B cell (primary cell): ENCODE data around the gene ZBTB16. TPM values are rescaled to one million over a fixed set of nuclear protein-coding genes. Genes with fewer than 3 reads are reported as not detected.

Experiments used
- ATAC-seq: fragments of 200-7000 bp; cut with Tn5 transposase; one replicate; pipeline ENCODE4 v1.10.0; 2021; ENCODE audit warnings: low read depth, mild to moderate bottlenecking, moderate number of reproducible peaks, moderate library complexity
- CTCF ChIA-PET: fragments of 350-600 bp; sonication (Branson Sonifier 250); formaldehyde crosslinking; loops from one replicate; lab custom pipeline; 2021; ENCODE audit warnings: antibody characterized with exemption, inconsistent platforms; lab: Charles Lee
- POLR2A ChIA-PET: fragments of 350-600 bp; sonication (Branson Sonifier 250); formaldehyde crosslinking; loops from one replicate; lab custom pipeline; 2021; ENCODE audit warnings: antibody characterized with exemption; lab: Charles Lee
- DNase-seq: peaks from one replicate; pipeline ENCODE4 v3.0.0; 2013
- H2AFZ ChIP-seq: 2 replicates; pipeline ENCODE4 v1.6.1; 2012; ENCODE audit warnings: mild to moderate bottlenecking, low read depth, low read length; ENCODE audit not compliant: insufficient read depth, poor library complexity, severe bottlenecking
- H3K27ac ChIP-seq, 2 donors: 1 replicate in 1 of 2; 2 replicates in 1 of 2; pipeline ENCODE4 v1.5.1; 2012 to 2013; ENCODE audit warnings: low read length in 2 of 2, mild to moderate bottlenecking in 2 of 2, moderate library complexity in 1 of 2
- H3K27me3 ChIP-seq, 4 experiments: fragments of 200-600 bp in 1 of 4; sonication (generic) in 1 of 4; replicated peaks in 1 of 4; 1 replicate in 2 of 4; 2 replicates in 2 of 4; pipeline versions ENCODE4 v1.6.1 to v1.7.0; 2013 to 2016; ENCODE audit warnings: low read length in 3 of 4, mild to moderate bottlenecking in 2 of 4, mixed read lengths in 1 of 4, moderate library complexity in 1 of 4; ENCODE audit not compliant: insufficient read depth in 4 of 4, control insufficient read depth in 3 of 4; ENCODE audit errors: control extremely low read depth in 1 of 4
- H3K36me3 ChIP-seq, 2 experiments: replicated peaks in 1 of 2; 1 replicate in 1 of 2; 2 replicates in 1 of 2; pipeline versions ENCODE4 v1.6.1 to v1.7.1; 2013; ENCODE audit warnings: low read length in 1 of 2; ENCODE audit not compliant: insufficient read depth in 2 of 2, control insufficient read depth in 1 of 2; ENCODE audit errors: control extremely low read depth in 1 of 2, extremely low read depth in 1 of 2
- H3K4me1 ChIP-seq, 2 donors: fragments of 200-600 bp in 1 of 2; sonication (generic) in 1 of 2; 1 replicate in 1 of 2; 2 replicates in 1 of 2; pipeline versions ENCODE4 v1.5.1 to v1.6.1; 2013 to 2017; ENCODE audit warnings: low read length in 2 of 2; ENCODE audit not compliant: control insufficient read depth in 2 of 2, insufficient read depth in 2 of 2
- H3K4me2 ChIP-seq: replicated peaks from 2 replicates; pipeline ENCODE3; 2012; ENCODE audit warnings: mild to moderate bottlenecking, low read depth, low read length; ENCODE audit not compliant: poor library complexity, severe bottlenecking
- H3K4me3 ChIP-seq, 5 experiments: fragments of 200-600 bp in 1 of 5; sonication (generic) in 1 of 5; 1 replicate in 3 of 5; 2 replicates in 2 of 5; pipeline versions ENCODE4 v1.5.1 to v1.7.0; 2011 to 2016; ENCODE audit warnings: low read length in 4 of 5, mild to moderate bottlenecking in 4 of 5, low read depth in 2 of 5, control low read depth in 1 of 5, moderate library complexity in 1 of 5; ENCODE audit not compliant: insufficient read depth in 1 of 5; ENCODE audit errors: control extremely low read depth in 1 of 5, extremely low read depth in 1 of 5
- H3K79me2 ChIP-seq: fragments of 200-600 bp; sonication (generic); one replicate; pipeline ENCODE4 v1.6.0; 2016; ENCODE audit warnings: low read length; ENCODE audit not compliant: control insufficient read depth, insufficient read depth
- H3K9ac ChIP-seq: fragments of 200-600 bp; sonication (generic); 2 replicates; pipeline ENCODE4 v1.6.1; 2017; ENCODE audit warnings: mild to moderate bottlenecking, low read length, moderate library complexity
- H3K9me3 ChIP-seq, 3 donors: one replicate each; pipeline versions ENCODE4 v1.6.1 to v1.7.1; 2013; ENCODE audit warnings: low read length in 2 of 3; ENCODE audit not compliant: control insufficient read depth in 2 of 3, insufficient read depth in 1 of 3; ENCODE audit errors: control extremely low read depth in 1 of 3
- H4K20me1 ChIP-seq: 2 replicates; pipeline ENCODE4 v1.6.0; 2012; ENCODE audit warnings: mild to moderate bottlenecking, low read length; ENCODE audit not compliant: insufficient read depth, control insufficient read depth, poor library complexity, severe bottlenecking
- H3K27ac Mint-ChIP-seq: one replicate; pipeline ENCODE4 v1.8.0; 2021; ENCODE audit warnings: mixed read lengths
- H3K27me3 Mint-ChIP-seq: one replicate; pipeline ENCODE4 v1.8.0; 2021; ENCODE audit warnings: mixed read lengths
- H3K4me1 Mint-ChIP-seq: one replicate; pipeline ENCODE4 v1.8.0; 2021; ENCODE audit warnings: mixed read lengths
- H3K4me3 Mint-ChIP-seq: one replicate; pipeline ENCODE4 v1.8.0; 2021; ENCODE audit warnings: mixed read lengths
- H3K9me3 Mint-ChIP-seq: one replicate; pipeline ENCODE4 v1.8.0; 2022; ENCODE audit warnings: mixed read lengths; ENCODE audit not compliant: insufficient read depth
- EZH2 ChIP-seq: IDR thresholded peaks from 2 replicates; pipeline ENCODE4 v1.6.1; 2012; ENCODE audit warnings: borderline replicate concordance, low read depth, mild to moderate bottlenecking, moderate library complexity, low read length; ENCODE audit not compliant: insufficient read depth, poor library complexity, severe bottlenecking
- WGBS: methylation state at CpG from one replicate; pipeline ENCODE4 v1.1.5; 2013; ENCODE audit warnings: missing lambda C conversion rate; ENCODE audit not compliant: insufficient coverage; 5-methylcytosine and 5-hydroxymethylcytosine counted together
- intact Hi-C: fragments of 100-400 bp; cut with micrococcal nuclease; formaldehyde crosslinking; loops from one replicate; pipeline ENCODE4 v1.10.0; 2022
- polyA plus RNA-seq: library from polyadenylated mRNA; depleted of rRNA; stranded (reverse); fragments of >200 nt; gene quantifications from 2 replicates; pipeline ENCODE4 v1.2.3, GENCODE V29; 2012
- total RNA-seq, 2 donors: library from RNA; stranded (reverse); fragments of 120-200 nt in 1 of 2; gene quantifications; 1 replicate in 1 of 2; 2 replicates in 1 of 2; pipeline versions ENCODE4 v1.2.3 to v1.2.4, GENCODE V29; 2013 to 2022
- TF ChIP-seq, protein P1 (sequence below): fragments of 200-600 bp; IDR thresholded peaks from one replicate; pipeline ENCODE4 v1.8.0; 2022; ENCODE audit warnings: antibody characterized with exemption, mild to moderate bottlenecking

Gene ZBTB16
- total and polyA plus RNA-seq, 2 donors (not counting 1 experiment from before 2014, with no cell fraction given), result 16.0 to 20.6 TPM

DNA sequence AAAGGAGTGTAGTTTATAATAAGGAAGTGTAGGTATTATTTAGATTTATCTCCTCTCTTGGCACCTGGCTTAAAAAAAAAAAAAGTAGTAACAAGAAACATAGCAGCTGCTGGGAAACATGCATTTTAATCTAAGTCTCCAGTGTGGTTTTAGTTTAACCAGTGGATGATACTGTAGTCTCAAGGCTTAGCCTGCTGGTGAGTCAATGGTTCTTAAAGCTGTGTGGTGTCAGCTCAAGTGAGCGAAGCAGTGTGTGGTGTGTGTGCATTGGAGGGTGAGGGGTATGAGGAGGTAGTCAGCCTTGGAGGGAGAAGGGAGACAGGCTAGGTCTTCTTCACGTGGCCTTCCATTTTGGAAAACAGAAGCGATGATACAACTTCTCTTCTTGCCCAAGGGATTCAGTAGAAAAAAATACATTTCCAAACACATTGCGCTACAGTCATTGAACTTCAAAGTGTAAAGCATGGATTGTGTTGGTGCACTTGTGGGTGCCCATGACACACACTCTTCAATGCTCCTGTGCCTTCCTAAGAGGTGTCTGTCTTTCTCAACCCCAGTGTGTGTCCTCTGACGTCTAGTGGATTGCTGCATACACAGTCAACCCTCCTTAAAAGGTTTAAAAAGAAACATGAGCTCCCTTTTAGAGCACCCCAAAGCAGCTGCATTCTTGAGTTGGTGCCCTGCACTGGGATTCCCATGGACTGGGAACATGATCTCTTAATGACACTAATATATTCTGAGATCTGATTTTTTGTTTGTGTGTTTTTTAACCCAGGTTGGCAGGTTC is 40.1 kb downstream of the ZBTB16 start:
- 85% methylated on average over 2 of the region's 5 CpGs for WGBS
- no peak overlapping the region for H3K27ac ChIP-seq
- Mint-ChIP-seq H3K4me3 (no peak overlapping the region), H3K9me3 (no peaks in the 10 kb centered on the region), H3K27me3 (peaks cover 6% of the 10 kb centered on the region), H3K27ac (no peak overlapping the region), H3K4me1 (peaks cover 28% of the 10 kb centered on the region)
- H3K9ac ChIP-seq, result no peak overlapping the region
- H2AFZ ChIP-seq, result no peak overlapping the region
- H4K20me1 ChIP-seq, result no peaks in the 10 kb centered on the region
- CTCF ChIA-PET, result interaction anchor here (1.1 kb wide), 1 partner anchor 162 kb away, joined by 3 read pairs; no protein-coding TSS in a partner anchor
- POLR2A ChIA-PET, result interaction anchor here (0.6 to 0.7 kb wide), 2 partner anchors 57 to 148 kb away, joined by 3 read pairs; no protein-coding TSS in a partner anchor
- no peaks in the 10 kb centered on the region for H3K79me2 ChIP-seq
- DNase-seq (no peak), ATAC-seq (no peak)
- H3K4me1 ChIP-seq, result peaks cover 23 to 24% of the 10 kb centered on the region in 2 donors
- H3K4me3 ChIP-seq, result no peak overlapping the region
- no peaks in the 10 kb centered on the region for H3K9me3 ChIP-seq
- no peak overlapping the region for H3K4me2 ChIP-seq
- no peaks in the 10 kb centered on the region for H3K36me3 ChIP-seq
- H3K27me3 ChIP-seq, result no peaks in the 10 kb centered on the region
- TF ChIP-seq EZH2, result no peak
- TF ChIP-seq, protein P1, sequence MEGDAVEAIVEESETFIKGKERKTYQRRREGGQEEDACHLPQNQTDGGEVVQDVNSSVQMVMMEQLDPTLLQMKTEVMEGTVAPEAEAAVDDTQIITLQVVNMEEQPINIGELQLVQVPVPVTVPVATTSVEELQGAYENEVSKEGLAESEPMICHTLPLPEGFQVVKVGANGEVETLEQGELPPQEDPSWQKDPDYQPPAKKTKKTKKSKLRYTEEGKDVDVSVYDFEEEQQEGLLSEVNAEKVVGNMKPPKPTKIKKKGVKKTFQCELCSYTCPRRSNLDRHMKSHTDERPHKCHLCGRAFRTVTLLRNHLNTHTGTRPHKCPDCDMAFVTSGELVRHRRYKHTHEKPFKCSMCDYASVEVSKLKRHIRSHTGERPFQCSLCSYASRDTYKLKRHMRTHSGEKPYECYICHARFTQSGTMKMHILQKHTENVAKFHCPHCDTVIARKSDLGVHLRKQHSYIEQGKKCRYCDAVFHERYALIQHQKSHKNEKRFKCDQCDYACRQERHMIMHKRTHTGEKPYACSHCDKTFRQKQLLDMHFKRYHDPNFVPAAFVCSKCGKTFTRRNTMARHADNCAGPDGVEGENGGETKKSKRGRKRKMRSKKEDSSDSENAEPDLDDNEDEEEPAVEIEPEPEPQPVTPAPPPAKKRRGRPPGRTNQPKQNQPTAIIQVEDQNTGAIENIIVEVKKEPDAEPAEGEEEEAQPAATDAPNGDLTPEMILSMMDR, result no peak
- intact Hi-C loops, result loop anchor here (5.0 kb wide), 1 partner anchor 48 kb away; no protein-coding TSS in a partner anchor
